ENCODE data around the gene SLC35G3. TPM values are rescaled to one million over a fixed set of nuclear protein-coding genes. Genes with fewer than 3 reads are reported as not detected.
"Not testable (repeated sequence)": the region's sequence is repeated elsewhere in the genome, so short reads cannot be mapped to it uniquely, and the experiment has no call there.

SLC35G3 gene
- total RNA-seq (2021; ENCODE audit: unreplicated experiment) (not detected), Bru-seq, nascent RNA (not detected), BruChase-seq, experiment 1, labeled RNA remaining after a 2-hour chase (not detected), BruChase-seq, experiment 2, labeled RNA remaining after a 6-hour chase (not detected)
- polyA plus RNA-seq (2012; ENCODE audit: insufficient read length): not detected
- long read RNA-seq: 0 reads

GRCh38 chr17:35194001-35194400 lies at the start of gene SLC35G3:
TSS of gene SLC35G3 (minus strand) at chr17:35194393. CDS start at chr17:35194307, 86 bp downstream.
- H3K4me3 ChIP-seq (ENCODE audit: low read depth in 2 of 2, low read length in 2 of 2); CTCF ChIA-PET; intact Hi-C loops (cut with micrococcal nuclease; ENCODE audit: unreplicated experiment); H3K27ac ChIP-seq (ENCODE audit: low read length); BruUV-seq (replicated peaks); ATAC-seq; H3K9me3 ChIP-seq (ENCODE audit: control insufficient read depth, insufficient read depth, low read depth, low read length); DNase-seq (ENCODE audit: low read depth, low spot score); H3K4me1 ChIP-seq (ENCODE audit: control insufficient read depth, insufficient read depth, low read length); H3K36me3 ChIP-seq (ENCODE audit: control insufficient read depth, insufficient read depth, low read length); POLR2A ChIA-PET; H3K27me3 ChIP-seq (ENCODE audit: control insufficient read depth, insufficient read depth, low read length): not testable (repeated sequence)
- in situ Hi-C loops (cut with HindIII; ENCODE audit: low pct_unique_long_range_greater_than_20kb, low sequenced_read_pairs): loop anchor here (25.0 kb wide), 1 partner anchor 343 kb away; the partner anchor contains the start of gene SLFN12L

GRCh38 chr17:35243561-35244340 lies 49.6 kb upstream of the SLC35G3 start:
- in situ Hi-C loops (cut with HindIII; ENCODE audit: low pct_unique_long_range_greater_than_20kb, low sequenced_read_pairs): no loop called here

More at GRCh38 chr17:35243561-35244340, 49.6 kb upstream of the SLC35G3 start:
- DNase-seq (ENCODE audit: low read depth, low spot score) (no peak), ATAC-seq (peak; percentile 38)
- Histone ChIP-seq H3K4me1 (ENCODE audit: control insufficient read depth, insufficient read depth, low read length) (peaks cover 27% of the 10 kb centered on the region), H3K36me3 (ENCODE audit: control insufficient read depth, insufficient read depth, low read length) (no peaks in the 10 kb centered on the region), H3K4me3 (ENCODE audit: low read depth in 2 of 2, low read length in 2 of 2) (peak overlapping the region; percentile 72 to 96), H3K9me3 (ENCODE audit: control insufficient read depth, insufficient read depth, low read depth, low read length) (no peaks in the 10 kb centered on the region), H3K27ac (ENCODE audit: low read length) (peak overlapping the region; percentile 77), H3K27me3 (ENCODE audit: control insufficient read depth, insufficient read depth, low read length) (no peaks in the 10 kb centered on the region)
- intact Hi-C loops (cut with micrococcal nuclease; ENCODE audit: unreplicated experiment): no loop called here
- ChIA-PET CTCF (no interaction called here), POLR2A (no interaction called here)
- TF ChIP-seq REST (IDR thresholded peaks at IDR 0.05; ENCODE audit: insufficient read depth in 1 of 2, low read depth in 2 of 2, low read length in 1 of 2) (no peak), CTCF (IDR thresholded peaks at IDR 0.05) (no peak)
- no TSS peak for BruUV-seq (replicated peaks)

Data from Panc1 (cell line).